Prostate gland (tissue), 2 donors: ENCODE results near the gene KAZN. TPM values are rescaled to one million over a fixed set of nuclear protein-coding genes. Genes with fewer than 3 reads are reported as not detected.
A peak's percentile ranks its signal among the peaks of the same experiment; 100 is the strongest.

Experiments used
- DNase-seq: peaks from one replicate; pipeline ENCODE4 v3.0.0-alpha.2; 2019; ENCODE audit warnings: low spot score
- H3K27ac ChIP-seq, 2 donors: fragments of 200-600 bp; sonication (generic); 2 replicates each; pipeline ENCODE4 v1.5.1; 2017 to 2019
- H3K27me3 ChIP-seq: fragments of 200-600 bp; sonication (generic); replicated peaks from 2 replicates; pipeline ENCODE4 v1.5.1; 2019; ENCODE audit not compliant: insufficient read depth
- H3K36me3 ChIP-seq, 2 donors: fragments of 200-600 bp; sonication (generic); 1 replicate in 1 of 2; 2 replicates in 1 of 2; pipeline versions ENCODE4 v1.5.1 to v1.8.1; 2017 to 2019
- H3K4me1 ChIP-seq: fragments of 200-600 bp; sonication (generic); replicated peaks from 2 replicates; pipeline ENCODE4 v1.5.1; 2019
- H3K4me3 ChIP-seq, 2 donors: fragments of 200-600 bp; sonication (generic); 2 replicates each; pipeline ENCODE4 v1.5.1; 2017 to 2019
- H3K9me3 ChIP-seq: fragments of 200-600 bp; sonication (generic); 2 replicates; pipeline ENCODE4 v1.5.1; 2017
- POLR2A ChIP-seq: fragments of 450-650 bp; IDR thresholded peaks from one replicate; pipeline ENCODE4 v1.6.1; 2016; ENCODE audit warnings: antibody characterized with exemption, mild to moderate bottlenecking
- POLR2AphosphoS5 ChIP-seq: sonication (generic); formaldehyde crosslinking; IDR thresholded peaks from one replicate; pipeline ENCODE4 v1.6.1; 2017; ENCODE audit warnings: antibody characterized with exemption
- WGBS: methylation state at CpG from one replicate; pipeline ENCODE4 v1.1.5; 2018; 5-methylcytosine and 5-hydroxymethylcytosine counted together
- intact Hi-C: fragments of 100-400 bp; cut with DNase I; formaldehyde crosslinking; loops from one replicate; pipeline ENCODE4 v1.14.2; 2022
- total RNA-seq, 2 donors: library from RNA; depleted of rRNA; stranded (reverse); fragments of >200 nt; gene quantifications; one replicate each; pipeline ENCODE4 v1.1.0, GENCODE V29; 2016
- TF ChIP-seq, protein P1 (sequence below), 4 experiments: fragments of 200-600 bp in 2 of 4; fragments of 450-650 bp in 2 of 4; sonication (generic) in 2 of 4; IDR thresholded peaks; 1 replicate in 3 of 4; 2 replicates in 1 of 4; pipeline ENCODE4 v1.5.1; 2016 to 2019; ENCODE audit warnings: antibody characterized with exemption in 4 of 4, mild to moderate bottlenecking in 2 of 4, moderate library complexity in 2 of 4

The KAZN gene
- total RNA-seq, 2 donors from 2014 or later = 8.3 to 12.7 TPM

DNA sequence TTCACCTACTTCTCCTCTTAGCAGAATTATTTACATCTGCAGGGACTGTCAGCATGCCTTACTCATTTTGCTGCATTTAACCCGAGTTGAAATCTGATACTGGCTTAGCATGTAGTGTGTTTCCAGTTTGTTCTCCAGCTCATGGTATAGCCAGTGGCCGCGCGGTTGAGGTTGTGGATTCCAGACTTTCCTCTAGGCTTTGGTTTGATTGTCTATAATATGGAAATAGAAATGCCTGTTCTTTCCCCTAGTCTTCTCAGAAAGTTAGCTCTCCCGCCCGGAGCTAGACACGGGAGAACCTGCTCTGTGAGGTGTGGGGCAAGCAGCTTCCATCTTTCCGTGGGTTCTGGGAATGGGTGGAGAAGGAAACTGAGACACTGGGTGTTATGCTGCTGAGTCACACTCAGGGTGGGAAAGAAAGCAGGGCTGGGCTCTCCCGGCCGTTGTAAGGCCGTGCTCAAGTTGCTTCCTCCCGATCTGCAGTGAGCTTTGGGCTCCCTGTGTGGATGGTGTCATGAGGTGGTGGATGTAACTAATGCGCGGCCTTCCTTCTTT lies 348.3 kb downstream of the KAZN start:
- Histone ChIP-seq H3K27me3 (no peaks in the 10 kb centered on the region), H3K4me1 (peaks cover 7% of the 10 kb centered on the region), H3K27ac (peak overlapping the region in 1 of 2 donors; percentile 74), H3K36me3 (no peaks in the 10 kb centered on the region), H3K9me3 (no peaks in the 10 kb centered on the region), H3K4me3 (no peak overlapping the region)
- intact Hi-C loops = no loop called here
- TF ChIP-seq, protein P1, sequence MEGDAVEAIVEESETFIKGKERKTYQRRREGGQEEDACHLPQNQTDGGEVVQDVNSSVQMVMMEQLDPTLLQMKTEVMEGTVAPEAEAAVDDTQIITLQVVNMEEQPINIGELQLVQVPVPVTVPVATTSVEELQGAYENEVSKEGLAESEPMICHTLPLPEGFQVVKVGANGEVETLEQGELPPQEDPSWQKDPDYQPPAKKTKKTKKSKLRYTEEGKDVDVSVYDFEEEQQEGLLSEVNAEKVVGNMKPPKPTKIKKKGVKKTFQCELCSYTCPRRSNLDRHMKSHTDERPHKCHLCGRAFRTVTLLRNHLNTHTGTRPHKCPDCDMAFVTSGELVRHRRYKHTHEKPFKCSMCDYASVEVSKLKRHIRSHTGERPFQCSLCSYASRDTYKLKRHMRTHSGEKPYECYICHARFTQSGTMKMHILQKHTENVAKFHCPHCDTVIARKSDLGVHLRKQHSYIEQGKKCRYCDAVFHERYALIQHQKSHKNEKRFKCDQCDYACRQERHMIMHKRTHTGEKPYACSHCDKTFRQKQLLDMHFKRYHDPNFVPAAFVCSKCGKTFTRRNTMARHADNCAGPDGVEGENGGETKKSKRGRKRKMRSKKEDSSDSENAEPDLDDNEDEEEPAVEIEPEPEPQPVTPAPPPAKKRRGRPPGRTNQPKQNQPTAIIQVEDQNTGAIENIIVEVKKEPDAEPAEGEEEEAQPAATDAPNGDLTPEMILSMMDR (IDR thresholded peaks at IDR 0.05) = no peak
- TF ChIP-seq POLR2A = peak; percentile 55
- no peak for TF ChIP-seq POLR2AphosphoS5
- DNase-seq = no peak
- 58% methylated on average over 14 of the region's 14 CpGs for WGBS

DNA sequence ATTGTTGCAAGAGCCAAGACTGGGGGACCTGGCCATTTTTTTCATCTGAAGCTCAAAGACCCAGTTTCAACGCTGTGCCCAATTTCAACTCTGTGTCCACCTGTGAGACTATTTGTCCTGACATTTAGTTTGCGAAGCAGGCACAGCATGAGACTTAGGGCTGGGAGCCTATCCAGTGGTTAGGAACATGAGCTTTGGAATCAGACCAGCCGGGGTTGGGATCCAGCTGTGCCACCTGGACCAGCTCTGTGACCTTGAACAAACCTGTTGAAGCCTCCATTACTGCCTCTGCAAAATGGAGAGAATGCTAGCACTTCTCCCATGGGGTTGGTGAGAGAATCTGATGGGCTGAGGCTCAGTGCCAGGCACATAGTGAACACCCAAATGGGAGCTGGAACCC lies 348.9 kb downstream of the KAZN start:
- H3K27me3 ChIP-seq = no peaks in the 10 kb centered on the region
- intact Hi-C loops = no loop called here
- 70% methylated on average over 3 of the region's 3 CpGs for WGBS
- peaks cover 7% of the 10 kb centered on the region for H3K4me1 ChIP-seq
- no peaks in the 10 kb centered on the region for H3K9me3 ChIP-seq
- no peak overlapping the region for H3K4me3 ChIP-seq
- H3K36me3 ChIP-seq = no peaks in the 10 kb centered on the region
- no peak for DNase-seq
- no peak overlapping the region for H3K27ac ChIP-seq
- TF ChIP-seq, protein P1 (IDR thresholded peaks at IDR 0.05) = no peak
- no peak for TF ChIP-seq POLR2A
- no peak for TF ChIP-seq POLR2AphosphoS5

DNA sequence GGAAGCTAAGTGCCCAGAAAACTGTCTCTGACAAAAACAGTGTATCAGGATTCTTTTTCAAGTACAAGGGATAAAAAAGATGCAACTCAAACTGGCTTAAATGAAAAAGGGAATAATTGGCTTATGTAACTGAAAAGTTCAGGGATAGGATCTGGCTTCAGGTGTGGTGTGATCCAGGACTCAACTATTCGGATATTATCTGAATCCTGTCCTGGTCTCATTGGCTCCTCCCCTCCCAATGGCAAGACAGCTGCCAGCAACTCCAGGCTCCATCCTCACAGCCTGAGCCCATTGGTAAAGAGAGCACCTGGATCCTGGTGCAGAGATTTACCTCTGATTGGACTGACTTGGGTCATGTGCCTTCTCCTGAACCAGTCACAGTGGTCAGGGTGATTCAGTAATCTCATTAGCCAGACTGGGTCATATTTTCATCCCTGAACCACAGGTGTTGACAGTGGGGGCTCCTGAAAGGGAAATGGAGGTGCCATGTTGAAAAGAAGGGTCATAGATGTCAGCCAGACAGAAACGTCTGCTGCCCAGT lies 349.7 kb downstream of the KAZN start:
- 90% methylated on average over 2 of the region's 2 CpGs for WGBS
- H3K27me3 ChIP-seq = no peaks in the 10 kb centered on the region
- peaks cover 7% of the 10 kb centered on the region for H3K4me1 ChIP-seq
- H3K36me3 ChIP-seq = no peaks in the 10 kb centered on the region
- no peaks in the 10 kb centered on the region for H3K9me3 ChIP-seq
- intact Hi-C loops = no loop called here
- no peak overlapping the region for H3K27ac ChIP-seq
- no peak for TF ChIP-seq POLR2AphosphoS5
- TF ChIP-seq, protein P1 (IDR thresholded peaks at IDR 0.05) = no peak
- no peak for TF ChIP-seq POLR2A
- no peak overlapping the region for H3K4me3 ChIP-seq
- DNase-seq = no peak

DNA sequence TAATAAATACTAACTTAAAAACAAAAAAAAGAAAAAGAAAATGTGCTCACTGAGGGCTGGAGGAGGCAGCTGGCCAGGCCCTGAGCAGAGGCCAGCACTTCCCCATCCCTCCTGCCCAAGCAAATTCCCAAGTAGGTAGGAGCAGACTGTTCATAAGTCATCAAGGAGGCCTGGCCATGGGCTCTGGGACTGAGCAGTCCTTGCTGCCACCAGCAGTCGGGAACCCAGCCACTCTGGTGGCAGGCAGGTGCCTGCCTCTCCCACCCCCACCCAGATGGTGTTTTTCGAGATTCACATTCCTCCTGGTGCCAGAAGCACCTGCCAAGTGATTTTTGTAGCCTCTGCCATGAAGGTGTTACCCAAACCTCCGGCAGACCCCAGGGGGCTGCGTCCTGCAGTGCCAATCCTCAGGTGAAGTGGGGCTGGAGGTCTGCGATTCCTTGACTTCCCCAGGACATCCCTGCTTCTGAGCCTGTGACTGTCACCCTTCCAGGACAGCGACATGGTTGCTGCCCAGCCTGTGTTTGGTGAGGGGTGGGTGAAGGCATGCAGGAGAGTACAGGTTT lies 350.9 kb downstream of the KAZN start:
- 60% methylated on average over 5 of the region's 6 CpGs for WGBS
- Histone ChIP-seq H3K4me3 (no peak overlapping the region), H3K27ac (no peak overlapping the region), H3K27me3 (no peaks in the 10 kb centered on the region), H3K36me3 (no peaks in the 10 kb centered on the region), H3K9me3 (no peaks in the 10 kb centered on the region), H3K4me1 (peaks cover 7% of the 10 kb centered on the region)
- DNase-seq = no peak
- intact Hi-C loops = no loop called here
- TF ChIP-seq POLR2AphosphoS5 = no peak

DNA sequence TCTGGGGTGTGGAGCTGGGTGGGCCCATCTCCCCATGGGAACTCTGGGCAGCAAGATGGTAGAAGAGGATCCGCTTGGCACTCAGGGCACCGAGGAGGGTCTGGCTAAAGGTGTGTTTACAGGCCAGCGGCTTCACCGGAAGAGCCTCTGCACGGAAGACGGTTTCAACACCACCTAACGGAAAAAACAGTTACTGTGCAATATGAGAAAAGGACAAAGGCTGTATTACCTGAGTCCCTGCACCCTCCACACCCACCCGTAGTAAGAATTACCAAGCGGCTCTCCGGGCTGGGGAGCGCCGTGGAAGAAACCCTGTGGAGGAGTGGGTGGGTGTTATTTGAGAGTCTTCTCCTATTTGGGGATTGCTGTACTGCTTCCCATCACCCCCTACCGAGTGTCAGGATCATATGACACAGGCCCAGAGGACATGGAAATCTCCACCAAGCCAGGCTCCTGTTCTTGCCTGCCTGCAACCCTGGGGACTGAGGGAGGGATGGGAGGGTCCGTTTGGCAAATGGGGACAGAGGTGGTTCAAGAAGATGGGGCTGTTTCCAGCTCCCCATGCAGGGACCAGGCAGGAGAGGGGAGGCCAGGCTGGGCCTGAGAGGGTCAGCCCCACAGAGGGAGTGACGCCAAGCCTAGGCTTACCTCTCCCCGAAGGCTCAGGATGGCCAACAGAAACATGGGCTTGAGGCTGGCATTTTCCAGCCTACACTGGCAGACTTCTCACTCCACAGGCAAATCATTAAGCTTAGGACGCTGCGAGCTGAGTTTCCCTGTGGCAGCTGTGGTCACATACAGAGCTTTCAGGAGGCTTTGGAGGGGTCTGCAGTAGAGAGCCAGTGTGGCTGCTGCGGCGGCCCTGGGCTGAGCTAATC lies 351.6 kb downstream of the KAZN start:
- H3K9me3 ChIP-seq = no peaks in the 10 kb centered on the region
- TF ChIP-seq POLR2AphosphoS5 = no peak
- TF ChIP-seq POLR2A = no peak
- TF ChIP-seq, protein P1 (IDR thresholded peaks at IDR 0.05) = no peak
- no peak for DNase-seq
- no peaks in the 10 kb centered on the region for H3K36me3 ChIP-seq
- no peak overlapping the region for H3K27ac ChIP-seq
- H3K4me1 ChIP-seq = peaks cover under 1% of the 10 kb centered on the region
- intact Hi-C loops = no loop called here
- WGBS = 78% methylated on average over 20 of the region's 20 CpGs
- H3K27me3 ChIP-seq = no peaks in the 10 kb centered on the region
- H3K4me3 ChIP-seq = no peak overlapping the region
